ENCODE results near the gene TMPRSS3. TPM values are rescaled to one million over a fixed set of nuclear protein-coding genes. Genes with fewer than 3 reads are reported as not detected.

The TMPRSS3 gene
- total RNA-seq, 1 experiment from 2014 or later, result not detected

GRCh38 chr21:42351626-42352440 is 44.0 kb downstream of the TMPRSS3 start:
- Histone ChIP-seq H3K4me1 (ENCODE audit: insufficient read depth, low read length, poor library complexity, severe bottlenecking) (no peaks in the 10 kb centered on the region), H3K27me3 (replicated peaks; ENCODE audit: insufficient read depth, low read depth, low read length, poor library complexity) (peaks cover 2% of the 10 kb centered on the region), H3K27ac (ENCODE audit: low read depth, low read length, poor library complexity, severe bottlenecking) (no peak overlapping the region), H3K4me3 (ENCODE audit: low read depth, low read length, poor library complexity, severe bottlenecking) (no peak overlapping the region), H3K36me3 (ENCODE audit: insufficient read depth, low read length, poor library complexity, severe bottlenecking) (no peaks in the 10 kb centered on the region), H3K9me3 (ENCODE audit: low read depth, low read length, poor library complexity, severe bottlenecking) (no peaks in the 10 kb centered on the region)
- no TSS peak for BruUV-seq (replicated peaks)
- no peak for TF ChIP-seq EZH2 (IDR thresholded peaks at IDR 0.05; ENCODE audit: borderline replicate concordance, low read depth, low read length, poor library complexity, severe bottlenecking)
- TF ChIP-seq CTCF (conservative IDR thresholded peaks at IDR 0.05; ENCODE audit: low read depth, low read length), result no peak
- DNase-seq (ENCODE audit: low spot score), result no peak
- POLR2A ChIA-PET (ENCODE audit: low non-redundant PET), result no interaction called here
- CTCF ChIA-PET, result no interaction called here
- intact Hi-C loops (cut with micrococcal nuclease; ENCODE audit: unreplicated experiment), result no loop called here

DNA sequence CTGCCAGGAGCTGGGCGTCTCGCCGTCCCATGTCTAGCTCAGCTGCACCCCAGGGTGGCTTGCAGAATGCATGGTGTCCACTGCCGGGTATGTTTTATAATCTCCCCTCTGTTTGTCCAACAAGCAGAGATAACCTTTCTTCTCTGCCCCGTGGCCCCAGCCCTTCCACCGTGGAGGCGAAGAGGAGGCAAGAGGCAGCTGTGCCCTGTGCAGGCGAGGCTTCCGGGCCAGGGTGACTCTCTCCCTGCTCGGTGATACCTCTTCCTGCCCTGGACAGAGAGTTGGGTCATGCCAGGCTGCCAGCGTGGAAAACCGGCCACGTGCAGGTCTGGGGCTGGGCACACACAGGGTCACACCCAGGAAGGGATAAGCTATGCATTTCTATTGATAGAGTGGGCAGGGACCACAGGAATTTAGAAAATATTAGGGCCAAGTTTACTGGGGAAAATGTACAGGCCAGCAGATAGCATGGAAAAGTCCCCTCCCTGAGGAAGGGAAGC is 44.9 kb downstream of the TMPRSS3 start, which contains the start of gene TFF2:
TSS of gene TFF2 (minus strand) at position 68 of the 500 bp plus-strand sequence. CDS start at position 31, 37 bp downstream.
- TF ChIP-seq EZH2 (IDR thresholded peaks at IDR 0.05; ENCODE audit: borderline replicate concordance, low read depth, low read length, poor library complexity, severe bottlenecking) (no peak), CTCF (conservative IDR thresholded peaks at IDR 0.05; ENCODE audit: low read depth, low read length) (no peak)
- no TSS peak for BruUV-seq (replicated peaks)
- H3K4me1 ChIP-seq (ENCODE audit: insufficient read depth, low read length, poor library complexity, severe bottlenecking), result no peaks in the 10 kb centered on the region
- H3K4me3 ChIP-seq (ENCODE audit: low read depth, low read length, poor library complexity, severe bottlenecking), result no peak within 1 kb of the TSS
- H3K27me3 ChIP-seq (replicated peaks; ENCODE audit: insufficient read depth, low read depth, low read length, poor library complexity), result no peaks in the 10 kb centered on the region
- ChIA-PET CTCF (no interaction called here), POLR2A (ENCODE audit: low non-redundant PET) (no interaction called here)
- intact Hi-C loops (cut with micrococcal nuclease; ENCODE audit: unreplicated experiment), result no loop called here
- DNase-seq (ENCODE audit: low spot score), result no peak
- H3K27ac ChIP-seq (ENCODE audit: low read depth, low read length, poor library complexity, severe bottlenecking), result no peak within 1 kb of the TSS
- H3K9me3 ChIP-seq (ENCODE audit: low read depth, low read length, poor library complexity, severe bottlenecking), result no peaks in the 10 kb centered on the region
- H3K36me3 ChIP-seq (ENCODE audit: insufficient read depth, low read length, poor library complexity, severe bottlenecking), result no peaks in the 10 kb centered on the region

DNA sequence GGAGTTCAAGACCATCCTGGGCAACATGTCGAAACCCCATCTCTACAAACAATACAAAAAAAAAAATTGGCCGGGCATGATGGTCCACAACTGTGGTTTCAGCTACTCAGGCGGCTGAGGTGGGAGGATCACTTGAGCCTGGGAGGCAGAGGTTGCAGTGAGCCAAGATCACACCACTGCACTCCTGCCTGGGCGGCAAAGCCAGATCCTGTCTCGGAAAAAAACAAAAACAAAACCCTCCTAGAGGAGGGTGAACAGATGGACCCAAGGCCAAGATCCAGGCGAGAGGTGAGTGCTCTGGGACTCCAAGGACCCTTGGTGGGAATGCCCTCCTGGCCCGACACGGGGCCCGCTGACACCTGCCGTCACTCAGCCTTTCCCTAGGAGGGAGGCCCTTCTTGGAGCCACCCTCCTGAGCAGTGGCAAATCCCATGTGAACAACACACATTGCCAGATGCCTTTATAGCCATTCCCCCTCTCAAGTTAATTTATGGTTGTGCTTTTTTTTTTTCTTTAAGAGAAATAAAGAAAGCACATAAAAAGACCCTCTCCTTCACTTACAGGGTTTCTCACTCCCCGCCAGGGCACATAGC is 45.4 kb downstream of the TMPRSS3 start:
- intact Hi-C loops (cut with micrococcal nuclease; ENCODE audit: unreplicated experiment), result no loop called here
- TF ChIP-seq EZH2 (IDR thresholded peaks at IDR 0.05; ENCODE audit: borderline replicate concordance, low read depth, low read length, poor library complexity, severe bottlenecking) (no peak), CTCF (conservative IDR thresholded peaks at IDR 0.05; ENCODE audit: low read depth, low read length) (no peak)
- no peaks in the 10 kb centered on the region for H3K4me1 ChIP-seq (ENCODE audit: insufficient read depth, low read length, poor library complexity, severe bottlenecking)
- CTCF ChIA-PET, result no interaction called here
- H3K27ac ChIP-seq (ENCODE audit: low read depth, low read length, poor library complexity, severe bottlenecking), result no peak overlapping the region
- DNase-seq (ENCODE audit: low spot score), result no peak
- no TSS peak for BruUV-seq (replicated peaks)
- no peaks in the 10 kb centered on the region for H3K9me3 ChIP-seq (ENCODE audit: low read depth, low read length, poor library complexity, severe bottlenecking)
- H3K4me3 ChIP-seq (ENCODE audit: low read depth, low read length, poor library complexity, severe bottlenecking), result no peak overlapping the region
- POLR2A ChIA-PET (ENCODE audit: low non-redundant PET), result interaction anchor here (0.7 kb wide), 1 partner anchor 205 kb away, joined by 7 read pairs; no protein-coding TSS in a partner anchor
- H3K27me3 ChIP-seq (replicated peaks; ENCODE audit: insufficient read depth, low read depth, low read length, poor library complexity), result no peaks in the 10 kb centered on the region
- H3K36me3 ChIP-seq (ENCODE audit: insufficient read depth, low read length, poor library complexity, severe bottlenecking), result no peaks in the 10 kb centered on the region
